Measurements from ENCODE around the gene USP48.

- TF ChIP-seq CTCF (IDR thresholded peaks at IDR 0.05) (no peak), POLR2A (IDR thresholded peaks at IDR 0.05) (no peak)
Observed at GRCh38 chr1:21651214-21652042, 131.5 kb downstream of the USP48 start.

Data from adrenal gland (tissue), 5 donors.